Right lung (tissue), 5 donors: ENCODE measurements around the gene OCLN. TPM values are rescaled to one million over a fixed set of nuclear protein-coding genes. Genes with fewer than 3 reads are reported as not detected.

Experiments
- polyA plus RNA-seq, 5 donors: library from polyadenylated mRNA; unstranded; fragments of 120-200 nt; gene quantifications; one replicate each; pipeline versions ENCODE4 v1.2.1 to v1.2.3, GENCODE V29; 2013; ENCODE audit warnings: inconsistent platforms in 1 of 5, low replicate concordance in 1 of 5; ENCODE audit not compliant: insufficient read length in 5 of 5, insufficient read depth in 1 of 5

OCLN gene
- polyA plus RNA-seq, 5 donors = 28.6 to 49.4 (median 45.9) TPM

Other genes with a start within 250 kb of the OCLN start
- 10 to 100 TPM in 4 of 5 donors, 1 to 10 TPM in 1; 10.0 to 13.9 (median 12.3) TPM for gene CCDC125, start 160.0 kb upstream of the OCLN start, polyA plus RNA-seq
- 10 to 100 TPM; 40.2 to 64.0 (median 59.4) TPM for gene AK6, start 123.3 kb upstream of the OCLN start, polyA plus RNA-seq
- gene TAF9, start 123.3 kb upstream of the OCLN start, polyA plus RNA-seq = 10 to 100 TPM; 50.6 to 66.3 (median 51.8) TPM
- 10 to 100 TPM; 31.9 to 47.3 (median 40.4) TPM for gene RAD17, start 123.0 kb upstream of the OCLN start, polyA plus RNA-seq
- gene MARVELD2, start 77.7 kb upstream of the OCLN start, polyA plus RNA-seq = 10 to 100 TPM; 18.3 to 24.2 (median 19.0) TPM
- gene GTF2H2C, start 67.4 kb downstream of the OCLN start, polyA plus RNA-seq = 10 to 100 TPM; 43.1 to 66.1 (median 61.3) TPM